ENCODE data around the gene OBSL1. TPM values are rescaled to one million over a fixed set of nuclear protein-coding genes. Genes with fewer than 3 reads are reported as not detected.

Gene OBSL1
- total and polyA plus RNA-seq, 10 of the 15 experiments (the other 5 are each of a cell fraction or from before 2014, with no cell fraction given): 0.14 to 0.77 TPM; not detected in 8

GRCh38 chr2:219519526-219519916 lies 51.8 kb downstream of the OBSL1 start:
- in situ Hi-C loops (cut with MboI) (no loop called here), intact Hi-C loops (cut with micrococcal nuclease; ENCODE audit: unreplicated experiment) (no loop called here)
- Histone ChIP-seq H3K27me3 (replicated peaks in 1 of 2; ENCODE audit: control insufficient read depth in 2 of 2, insufficient read depth in 2 of 2, low read length in 1 of 2) (peaks cover 11 to 17% of the 10 kb centered on the region in 2 experiments), H3K36me3 (ENCODE audit: control insufficient read depth in 2 of 2, insufficient read depth in 2 of 2, low read length in 1 of 2) (no peaks in the 10 kb centered on the region), H3K4me2 (ENCODE audit: control insufficient read depth, insufficient read depth) (no peak overlapping the region), H3K79me2 (ENCODE audit: control insufficient read depth, insufficient read depth, low read length) (no peaks in the 10 kb centered on the region), H3K4me1 (ENCODE audit: control insufficient read depth, insufficient read depth, low read length) (no peaks in the 10 kb centered on the region), H2AFZ (ENCODE audit: control insufficient read depth, low read depth, low read length) (no peak overlapping the region), H3K27ac (ENCODE audit: control insufficient read depth, insufficient read depth) (no peak overlapping the region), H3K9me3 (replicated peaks; ENCODE audit: control insufficient read depth, insufficient read depth, low read length) (no peaks in the 10 kb centered on the region), H4K20me1 (ENCODE audit: control insufficient read depth, insufficient read depth) (no peaks in the 10 kb centered on the region), H3K4me3 (no peak overlapping the region), H3K9ac (ENCODE audit: control insufficient read depth, insufficient read depth, low read length) (no peak overlapping the region)
- BruUV-seq (replicated peaks): no TSS peak
- POLR2A ChIA-PET: no interaction called here
- ATAC-seq: no peak
- CTCF ChIA-PET: interaction anchor here (1.7 to 2.3 kb wide), 2 partner anchors 10 to 24 kb away, joined by 5 to 9 read pairs; no protein-coding TSS in a partner anchor
- WGBS (ENCODE audit: insufficient coverage, insufficient replicate concordance, low lambda C conversion rate, missing lambda C conversion rate): 46% methylated on average over 9 of the region's 9 CpGs
- RAD21 ChIA-PET (ENCODE audit: unreplicated experiment): interaction anchor here (1.0 to 1.2 kb wide), 2 partner anchors 10 to 21 kb away, joined by 3 read pairs; partner anchors contain the start of gene GMPPA
- FAIRE-seq: no peak
- no peak for DNase-seq (ENCODE audit: low read depth, low spot score)
- SMC1A ChIA-PET (ENCODE audit: uncharacterized antibody, unreplicated experiment): interaction anchor here (1.6 kb wide), 1 partner anchor 10 kb away, joined by 5 read pairs; no protein-coding TSS in a partner anchor
- TF ChIP-seq BRCA1 (IDR thresholded peaks at IDR 0.05; ENCODE audit: low read depth, low read length) (no peak), ASH2L (IDR thresholded peaks at IDR 0.05; ENCODE audit: borderline replicate concordance, low read depth) (no peak), IKZF1 (conservative IDR thresholded peaks at IDR 0.05) (no peak), CREM (IDR thresholded peaks at IDR 0.05; ENCODE audit: low read depth) (no peak), MTA2 (IDR thresholded peaks at IDR 0.05; ENCODE audit: low read depth) (no peak)

- ChIA-PET SMC1A (ENCODE audit: uncharacterized antibody, unreplicated experiment) (interaction anchor here (0.9 to 1.6 kb wide), 2 partner anchors 10 to 11 kb away, joined by 5 read pairs; no protein-coding TSS in a partner anchor), RAD21 (ENCODE audit: unreplicated experiment) (interaction anchor here (1.0 kb wide), 2 partner anchors 12 to 23 kb away, joined by 3 read pairs; a partner anchor contains a TSS), POLR2A (no interaction called here), CTCF (interaction anchor here (1.0 to 1.3 kb wide), 3 partner anchors 19 to 59 kb away, joined by 3 read pairs; partner anchors contain the start of gene GMPPA)
- in situ Hi-C loops (cut with MboI) (no loop called here), intact Hi-C loops (cut with micrococcal nuclease; ENCODE audit: unreplicated experiment) (no loop called here)
- no peak for ATAC-seq
- peaks cover 16% of the 10 kb centered on the region in 2 experiments for H3K27me3 ChIP-seq (replicated peaks in 1 of 2; ENCODE audit: control insufficient read depth in 2 of 2, insufficient read depth in 2 of 2, low read length in 1 of 2)
- no peak for FAIRE-seq
- no peaks in the 10 kb centered on the region for H3K4me1 ChIP-seq (ENCODE audit: control insufficient read depth, insufficient read depth, low read length)
- BruUV-seq (replicated peaks): no TSS peak
- no peak overlapping the region for H3K4me2 ChIP-seq (ENCODE audit: control insufficient read depth, insufficient read depth)
- no peak overlapping the region for H3K4me3 ChIP-seq
- no peaks in the 10 kb centered on the region for H3K9me3 ChIP-seq (replicated peaks; ENCODE audit: control insufficient read depth, insufficient read depth, low read length)
- DNase-seq (ENCODE audit: low read depth, low spot score): no peak
- H3K36me3 ChIP-seq (ENCODE audit: control insufficient read depth in 2 of 2, insufficient read depth in 2 of 2, low read length in 1 of 2): no peaks in the 10 kb centered on the region
- 18% methylated on average over 8 of the region's 10 CpGs for WGBS (ENCODE audit: insufficient coverage, insufficient replicate concordance, low lambda C conversion rate, missing lambda C conversion rate)
- no peak overlapping the region for H3K9ac ChIP-seq (ENCODE audit: control insufficient read depth, insufficient read depth, low read length)
- no peaks in the 10 kb centered on the region for H3K79me2 ChIP-seq (ENCODE audit: control insufficient read depth, insufficient read depth, low read length)
- H3K27ac ChIP-seq (ENCODE audit: control insufficient read depth, insufficient read depth): no peak overlapping the region
- H2AFZ ChIP-seq (ENCODE audit: control insufficient read depth, low read depth, low read length): no peak overlapping the region
- no peaks in the 10 kb centered on the region for H4K20me1 ChIP-seq (ENCODE audit: control insufficient read depth, insufficient read depth)
- no peak for TF ChIP-seq HCFC1 (IDR thresholded peaks at IDR 0.05; ENCODE audit: low read length)
- no peak for TF ChIP-seq KLF5 (IDR thresholded peaks at IDR 0.05; ENCODE audit: partially characterized antibody)
- no peak for TF ChIP-seq BCL3 (IDR thresholded peaks at IDR 0.05; ENCODE audit: borderline replicate concordance, insufficient read depth, low read depth, low read length, poor library complexity, severe bottlenecking)
- TF ChIP-seq EZH2 (IDR thresholded peaks at IDR 0.05; ENCODE audit: borderline replicate concordance, control insufficient read depth, low read depth, low read length): no peak
- no peak for TF ChIP-seq E2F8 (IDR thresholded peaks at IDR 0.05; ENCODE audit: low read depth, partially characterized antibody)
- no peak for TF ChIP-seq NR2F1 (conservative IDR thresholded peaks at IDR 0.05)
- no peak for TF ChIP-seq RB1 (IDR thresholded peaks at IDR 0.05; ENCODE audit: borderline replicate concordance)
- TF ChIP-seq CHD1 (IDR thresholded peaks at IDR 0.05; ENCODE audit: low read depth, low read length): no peak
These were observed 53.2 kb downstream of the OBSL1 start for GRCh38 chr2:219517954-219518778.
